Subcutaneous abdominal adipose tissue (tissue), 5 donors: Measurements from ENCODE around the gene ATG7.

Experiments used
- H3K27ac ChIP-seq: one replicate; pipeline ENCODE4 v1.7.0; 2013; ENCODE audit warnings: low read depth, mild to moderate bottlenecking, inconsistent platforms, low read length, moderate library complexity
- H3K27me3 ChIP-seq, 5 donors: one replicate each; pipeline ENCODE4 v1.7.0; 2013; ENCODE audit warnings: low read length in 5 of 5, inconsistent platforms in 1 of 5; ENCODE audit not compliant: control insufficient read depth in 5 of 5, insufficient read depth in 4 of 5
- H3K36me3 ChIP-seq, 5 donors: one replicate each; pipeline ENCODE4 v1.7.0; 2013; ENCODE audit warnings: low read length in 5 of 5; ENCODE audit not compliant: control insufficient read depth in 5 of 5, insufficient read depth in 5 of 5
- H3K4me1 ChIP-seq, 5 donors: one replicate each; pipeline ENCODE4 v1.7.0; 2013; ENCODE audit warnings: low read length in 5 of 5, mild to moderate bottlenecking in 3 of 5, moderate library complexity in 1 of 5; ENCODE audit not compliant: control insufficient read depth in 5 of 5, insufficient read depth in 5 of 5
- H3K4me3 ChIP-seq, 5 donors: one replicate each; pipeline ENCODE4 v1.7.0; 2013; ENCODE audit warnings: low read length in 5 of 5, low read depth in 1 of 5
- H3K9ac ChIP-seq, 5 donors: one replicate each; pipeline ENCODE4 v1.7.0; 2013; ENCODE audit warnings: low read length in 5 of 5, mild to moderate bottlenecking in 4 of 5, moderate library complexity in 3 of 5
- H3K9me3 ChIP-seq, 5 donors: one replicate each; pipeline ENCODE4 v1.7.0; 2013; ENCODE audit warnings: low read length in 5 of 5; ENCODE audit not compliant: control insufficient read depth in 5 of 5
- donor health status: healthy.
- donor health status: healthy.
- donor health status: healthy.
- donor health status: healthy.
- donor health status: healthy.

Gene ATG7

GRCh38 chr3:11556851-11557644 is 284.9 kb downstream of the ATG7 start:
- Histone ChIP-seq H3K9me3 (no peaks in the 10 kb centered on the region), H3K27me3 (no peaks in the 10 kb centered on the region), H3K36me3 (peaks cover 0 to 69% (median 58%) of the 10 kb centered on the region in 5 donors)

GRCh38 chr3:11558002-11558401 is 285.8 kb downstream of the ATG7 start:
- H3K27me3 ChIP-seq: no peaks in the 10 kb centered on the region

More at GRCh38 chr3:11556851-11557644, 284.9 kb downstream of the ATG7 start:
- no peak overlapping the region for H3K4me3 ChIP-seq
- H3K27ac ChIP-seq: no peak overlapping the region
- peak overlapping the region in 1 of 5 donors; percentile 1 for H3K9ac ChIP-seq
- peaks cover 0 to 50% (median 38%) of the 10 kb centered on the region in 5 donors for H3K4me1 ChIP-seq

DNA sequence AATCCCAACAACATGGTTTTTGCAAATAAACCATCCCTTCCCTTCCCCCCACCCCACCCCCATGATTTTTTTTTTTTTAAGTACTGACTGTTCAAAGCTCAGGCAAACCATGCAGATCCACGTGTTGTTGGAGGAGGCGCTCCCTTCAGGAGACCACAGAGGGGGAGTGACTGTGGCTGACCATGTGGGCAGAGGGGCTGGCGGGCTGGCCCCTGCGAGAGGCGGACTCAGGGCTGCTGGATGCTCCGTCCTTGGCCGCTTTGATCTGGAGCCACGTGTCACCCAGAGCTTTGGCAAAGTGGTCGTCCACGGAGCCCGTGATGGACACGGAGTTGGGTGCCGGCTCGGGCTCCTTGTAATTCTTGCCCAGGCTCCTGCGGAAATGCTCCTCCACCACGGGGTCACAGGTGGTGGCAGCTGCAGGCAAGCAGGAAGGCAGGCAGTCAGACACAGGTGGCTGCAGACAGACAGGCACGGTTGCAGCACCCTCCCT is 286.3 kb downstream of the ATG7 start:
- Histone ChIP-seq H3K27me3 (no peaks in the 10 kb centered on the region), H3K4me1 (peaks cover 0 to 49% (median 40%) of the 10 kb centered on the region in 5 donors), H3K27ac (no peak overlapping the region), H3K36me3 (peaks cover 0 to 84% (median 68%) of the 10 kb centered on the region in 5 donors), H3K9ac (no peak overlapping the region), H3K4me3 (no peak overlapping the region), H3K9me3 (no peaks in the 10 kb centered on the region)

More at GRCh38 chr3:11558002-11558401, 285.8 kb downstream of the ATG7 start:
- Histone ChIP-seq H3K4me1 (peaks cover 0 to 50% (median 41%) of the 10 kb centered on the region in 5 donors), H3K36me3 (peaks cover 0 to 79% (median 67%) of the 10 kb centered on the region in 5 donors), H3K9ac (no peak overlapping the region), H3K9me3 (no peaks in the 10 kb centered on the region), H3K4me3 (no peak overlapping the region), H3K27ac (no peak overlapping the region)

DNA sequence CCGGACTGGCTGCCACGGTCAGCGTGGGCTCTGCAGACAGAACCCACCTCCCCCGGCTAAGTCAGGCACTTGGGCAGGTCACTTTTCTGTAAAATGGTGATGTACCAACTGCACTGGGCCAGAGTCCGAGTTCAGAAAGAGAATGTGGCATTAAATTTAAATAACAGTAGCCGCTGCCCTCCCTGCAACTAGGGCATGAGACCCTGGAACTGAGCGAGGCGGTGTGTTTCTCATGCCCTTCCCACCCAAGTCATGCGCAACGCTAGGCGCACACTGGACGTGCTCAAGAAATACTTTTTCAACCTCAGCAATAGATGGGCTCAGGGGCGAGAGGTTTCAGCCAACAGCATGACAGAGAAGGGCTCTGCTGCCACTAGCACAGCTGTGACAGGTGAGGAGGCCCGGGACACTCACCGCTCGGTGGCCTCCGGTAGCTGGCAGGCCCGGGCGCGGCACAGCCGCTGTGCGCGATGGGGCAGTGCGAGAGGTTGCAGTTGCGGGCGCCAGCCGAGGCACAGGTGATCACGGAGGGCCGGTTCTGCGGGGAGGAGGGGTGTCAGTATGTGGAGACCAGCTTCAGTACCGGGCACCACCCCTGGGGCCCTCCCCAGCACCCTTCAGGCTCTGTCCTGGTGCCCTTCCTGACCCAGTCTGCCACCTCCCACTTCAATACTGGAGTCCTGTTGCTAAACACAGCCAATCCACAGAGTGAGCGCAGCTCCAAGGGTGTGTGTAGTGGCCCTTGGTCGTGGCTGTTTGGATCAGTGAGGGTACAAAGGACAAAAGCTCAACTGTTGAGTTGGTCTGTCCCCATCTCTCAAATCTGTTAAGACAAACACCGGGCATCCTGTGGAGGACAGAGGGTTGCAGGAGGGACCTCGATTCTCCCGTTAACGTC is 287.0 kb downstream of the ATG7 start:
- peaks cover 0 to 41% (median 33%) of the 10 kb centered on the region in 5 donors for H3K4me1 ChIP-seq
- H3K27me3 ChIP-seq: no peaks in the 10 kb centered on the region
- H3K27ac ChIP-seq: no peak overlapping the region
- no peak overlapping the region for H3K4me3 ChIP-seq
- H3K9ac ChIP-seq: no peak overlapping the region
- H3K9me3 ChIP-seq: no peaks in the 10 kb centered on the region
- H3K36me3 ChIP-seq: peaks cover 0 to 84% (median 73%) of the 10 kb centered on the region in 5 donors

DNA sequence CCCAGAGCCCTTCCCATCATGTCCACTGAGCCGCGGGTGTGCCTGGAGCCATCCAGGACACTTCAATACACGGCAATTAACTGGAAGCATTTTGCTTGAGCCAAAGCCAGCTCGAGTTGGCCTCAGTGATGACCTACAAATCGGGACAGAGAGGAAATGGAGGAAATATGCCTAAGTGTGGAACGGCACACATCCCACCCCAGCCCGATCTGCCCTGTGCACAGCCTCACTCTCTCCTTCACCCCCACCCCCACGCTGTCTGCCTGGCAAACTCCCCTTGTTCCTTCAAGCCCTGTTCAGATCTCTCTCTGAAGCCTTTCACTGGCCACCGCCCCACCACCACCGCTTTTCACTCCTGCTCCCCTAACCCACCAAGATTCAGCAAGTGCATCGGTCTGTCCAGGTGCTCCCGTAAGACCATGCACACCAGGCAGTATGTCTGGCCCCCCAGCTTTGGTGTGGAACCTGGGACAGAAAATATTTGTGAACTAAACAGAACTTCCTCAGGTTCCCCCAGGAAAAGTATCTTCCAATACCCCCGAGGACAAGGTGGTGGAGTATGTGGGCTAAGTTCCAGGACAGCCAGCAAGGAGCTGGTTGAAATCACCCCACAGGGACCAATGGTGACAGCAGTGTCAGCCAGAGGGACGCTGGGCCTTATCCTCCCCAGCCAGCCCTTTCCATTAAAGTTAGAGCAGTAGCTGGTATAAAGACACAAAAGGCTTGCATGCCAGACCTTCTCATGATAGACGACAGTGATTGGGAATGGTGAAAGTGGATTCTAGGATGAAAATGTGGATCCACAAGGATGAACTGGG is 287.8 kb downstream of the ATG7 start:
- H3K36me3 ChIP-seq: peaks cover 0 to 83% (median 70%) of the 10 kb centered on the region in 5 donors
- no peak overlapping the region for H3K4me3 ChIP-seq
- H3K9ac ChIP-seq: no peak overlapping the region
- no peaks in the 10 kb centered on the region for H3K9me3 ChIP-seq
- no peak overlapping the region for H3K27ac ChIP-seq
- H3K4me1 ChIP-seq: peaks cover 0 to 39% (median 30%) of the 10 kb centered on the region in 5 donors
- H3K27me3 ChIP-seq: no peaks in the 10 kb centered on the region

- H3K27me3 ChIP-seq: no peaks in the 10 kb centered on the region
- H3K36me3 ChIP-seq: peaks cover 0 to 83% (median 70%) of the 10 kb centered on the region in 5 donors
- peaks cover 0 to 32% (median 30%) of the 10 kb centered on the region in 5 donors for H3K4me1 ChIP-seq
- no peaks in the 10 kb centered on the region for H3K9me3 ChIP-seq
- H3K27ac ChIP-seq: no peak overlapping the region
- no peak overlapping the region for H3K9ac ChIP-seq
- H3K4me3 ChIP-seq: no peak overlapping the region
Measured at GRCh38 chr3:11560746-11561145, 288.5 kb downstream of the ATG7 start.

DNA sequence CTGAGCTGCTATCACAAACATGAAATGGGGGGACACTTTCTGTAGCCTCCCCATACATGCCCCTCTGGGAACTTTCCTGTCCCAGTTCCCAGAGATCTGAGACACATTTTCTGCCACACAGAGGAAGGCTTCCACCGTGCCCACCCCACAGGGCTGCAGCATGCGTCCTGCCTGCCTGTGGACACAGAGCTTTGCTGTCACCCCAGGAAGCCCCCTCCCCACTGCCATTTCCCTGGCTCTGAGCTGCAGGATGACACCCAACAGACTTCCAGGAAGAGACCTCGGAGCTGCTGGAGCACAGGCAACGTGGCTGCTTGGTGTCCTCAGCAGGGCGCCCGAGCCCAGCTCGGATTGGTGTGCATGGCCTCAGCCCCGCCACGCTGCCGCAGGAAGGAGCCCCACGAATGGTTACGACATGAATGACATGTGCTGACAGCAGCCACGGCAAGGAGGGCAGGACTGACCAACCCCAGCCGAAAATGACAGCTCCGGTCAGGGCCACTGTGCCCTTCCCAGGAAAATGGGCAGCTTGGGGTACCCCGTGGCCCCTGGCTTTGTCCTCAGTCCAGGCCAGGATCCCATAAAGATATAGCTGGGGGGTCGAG is 290.2 kb downstream of the ATG7 start:
- H3K27me3 ChIP-seq: no peaks in the 10 kb centered on the region
- H3K4me3 ChIP-seq: no peak overlapping the region
- H3K36me3 ChIP-seq: peaks cover 0 to 85% (median 65%) of the 10 kb centered on the region in 5 donors
- no peak overlapping the region for H3K27ac ChIP-seq
- peaks cover 0 to 24% (median 23%) of the 10 kb centered on the region in 5 donors for H3K4me1 ChIP-seq
- no peaks in the 10 kb centered on the region for H3K9me3 ChIP-seq
- no peak overlapping the region for H3K9ac ChIP-seq

GRCh38 chr3:11563159-11563864 is 291.1 kb downstream of the ATG7 start:
- Histone ChIP-seq H3K9me3 (no peaks in the 10 kb centered on the region), H3K27ac (no peak overlapping the region), H3K36me3 (peaks cover 0 to 80% (median 58%) of the 10 kb centered on the region in 5 donors), H3K9ac (no peak overlapping the region), H3K27me3 (no peaks in the 10 kb centered on the region), H3K4me3 (no peak overlapping the region), H3K4me1 (peaks cover 0 to 29% (median 27%) of the 10 kb centered on the region in 5 donors)

GRCh38 chr3:11563865-11564185 is 291.6 kb downstream of the ATG7 start:
- H3K27ac ChIP-seq: no peak overlapping the region
- peaks cover 0 to 34% (median 32%) of the 10 kb centered on the region in 5 donors for H3K4me1 ChIP-seq
- H3K36me3 ChIP-seq: peaks cover 0 to 75% (median 53%) of the 10 kb centered on the region in 5 donors

More at GRCh38 chr3:11563865-11564185, 291.6 kb downstream of the ATG7 start:
- Histone ChIP-seq H3K4me3 (no peak overlapping the region), H3K9ac (no peak overlapping the region), H3K9me3 (no peaks in the 10 kb centered on the region), H3K27me3 (no peaks in the 10 kb centered on the region)
